Uterus (tissue), 2 donors: ENCODE data around the gene PCTP.

Experiments
- CTCF ChIP-seq, 4 experiments: fragments of 200-600 bp in 2 of 4; fragments of 450-650 bp in 2 of 4; sonication (generic) in 2 of 4; IDR thresholded peaks; one replicate each; pipeline ENCODE4 v1.5.1; 2016 to 2019; ENCODE audit warnings: antibody characterized with exemption in 4 of 4, mild to moderate bottlenecking in 2 of 4, moderate library complexity in 1 of 4
- POLR2A ChIP-seq, 2 donors: fragments of 450-650 bp; IDR thresholded peaks; one replicate each; pipeline ENCODE4 v1.6.1; 2016; ENCODE audit warnings: antibody characterized with exemption in 2 of 2, mild to moderate bottlenecking in 1 of 2, moderate library complexity in 1 of 2

- TF ChIP-seq CTCF (IDR thresholded peaks at IDR 0.05) (no peak), POLR2A (IDR thresholded peaks at IDR 0.05) (no peak)
These were observed 27.4 kb upstream of the PCTP start for GRCh38 chr17:55723488-55723848.
